Heart left ventricle (tissue), 13 donors: Measurements from ENCODE around the gene EID1.

Source experiments
- POLR2A ChIP-seq, 2 donors: fragments of 450-650 bp; IDR thresholded peaks; one replicate each; pipeline ENCODE4 v1.6.1; 2017; ENCODE audit warnings: antibody characterized with exemption in 2 of 2, mild to moderate bottlenecking in 2 of 2, moderate library complexity in 2 of 2
- TF ChIP-seq, protein P1 (sequence below), 12 donors: fragments of 200-600 bp; sonication (generic) in 4 of 12; IDR thresholded peaks; one replicate each; pipeline versions ENCODE4 v1.5.0 to v1.8.0; 2018 to 2022; ENCODE audit warnings: antibody characterized with exemption in 12 of 12, mild to moderate bottlenecking in 5 of 12
- donor health status: ischemic (EF 13 %, LVEDD 7.1; RV severe dilation, severe dysfunction).
- donor health status: DM: no; HTN: yes; CAD: no.
- donor health status: DM: no; HTN: no; CAD: no.
- donor health status: ischemic (EF 25% LVEDD 6.9; RV normal size, moderate dysfunction).
- donor health status: ischemic (EF 25% LVEDD 5.7; RV mildly dilated, moderate dysfunction).
- donor health status: ischemic (EF 35%, LVEDD 5.7; RV mildly dilated, moderate dysfunction).
- donor health status: nonischemic (EF 11% LVEDD 7.7; RV severe dilation, severe dysfunction).
- donor health status: DM: yes; HTN: yes; CAD: no.
- donor health status: PGD.
- donor health status: ischemic (EF 29% LVEDD 5.4; RV normal size, mild dysfunction).
- donor health status: nonischemic (EF 23%, LVEDD 6.1; RV moderate dilation, normal function).

DNA sequence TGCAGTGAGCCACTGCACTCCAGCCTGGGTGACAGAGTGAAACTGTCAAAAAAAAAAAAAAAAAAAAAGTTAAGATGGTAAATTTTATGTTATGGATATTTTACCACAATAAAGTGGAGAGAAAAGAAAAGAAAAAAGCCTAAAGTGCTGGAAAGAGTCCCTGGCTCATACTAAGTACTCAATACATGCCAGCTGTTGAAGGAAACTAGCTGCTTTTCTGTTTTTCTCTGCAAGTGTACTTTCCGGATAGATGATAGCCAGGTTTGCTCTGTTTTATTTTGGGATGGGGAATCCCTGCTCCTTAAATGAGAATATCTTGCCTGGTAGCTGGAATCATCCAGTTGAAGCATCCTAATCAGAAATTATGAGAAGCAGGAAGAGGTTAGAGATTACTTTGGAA lies 10.9 kb downstream of the EID1 start:
- no peak for TF ChIP-seq POLR2A (IDR thresholded peaks at IDR 0.05)
- TF ChIP-seq, protein P1, sequence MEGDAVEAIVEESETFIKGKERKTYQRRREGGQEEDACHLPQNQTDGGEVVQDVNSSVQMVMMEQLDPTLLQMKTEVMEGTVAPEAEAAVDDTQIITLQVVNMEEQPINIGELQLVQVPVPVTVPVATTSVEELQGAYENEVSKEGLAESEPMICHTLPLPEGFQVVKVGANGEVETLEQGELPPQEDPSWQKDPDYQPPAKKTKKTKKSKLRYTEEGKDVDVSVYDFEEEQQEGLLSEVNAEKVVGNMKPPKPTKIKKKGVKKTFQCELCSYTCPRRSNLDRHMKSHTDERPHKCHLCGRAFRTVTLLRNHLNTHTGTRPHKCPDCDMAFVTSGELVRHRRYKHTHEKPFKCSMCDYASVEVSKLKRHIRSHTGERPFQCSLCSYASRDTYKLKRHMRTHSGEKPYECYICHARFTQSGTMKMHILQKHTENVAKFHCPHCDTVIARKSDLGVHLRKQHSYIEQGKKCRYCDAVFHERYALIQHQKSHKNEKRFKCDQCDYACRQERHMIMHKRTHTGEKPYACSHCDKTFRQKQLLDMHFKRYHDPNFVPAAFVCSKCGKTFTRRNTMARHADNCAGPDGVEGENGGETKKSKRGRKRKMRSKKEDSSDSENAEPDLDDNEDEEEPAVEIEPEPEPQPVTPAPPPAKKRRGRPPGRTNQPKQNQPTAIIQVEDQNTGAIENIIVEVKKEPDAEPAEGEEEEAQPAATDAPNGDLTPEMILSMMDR (IDR thresholded peaks at IDR 0.05): no peak
